Neuronal stem cell (in vitro differentiated cells): ENCODE results near the gene KCND1.
A peak's percentile ranks its signal among the peaks of the same experiment; 100 is the strongest.

Experiments used
- DNase-seq: peaks from one replicate; pipeline ENCODE4 v3.0.0-alpha.2; 2013; ENCODE audit warnings: low spot score
- H2AFZ ChIP-seq: one replicate; pipeline ENCODE4 v1.6.1; 2013; ENCODE audit warnings: mild to moderate bottlenecking, low read length, inconsistent platforms
- H2AK5ac ChIP-seq: 2 replicates; pipeline ENCODE4 v1.6.1; 2013; ENCODE audit warnings: low read depth, mild to moderate bottlenecking, inconsistent platforms, low read length, moderate library complexity, mixed read lengths
- H2BK120ac ChIP-seq: 2 replicates; pipeline ENCODE4 v1.6.1; 2013; ENCODE audit warnings: low read depth, mild to moderate bottlenecking, inconsistent platforms, low read length, moderate library complexity, mixed read lengths
- H2BK12ac ChIP-seq: one replicate; pipeline ENCODE4 v1.6.1; 2013; ENCODE audit warnings: low read length, inconsistent platforms
- H2BK15ac ChIP-seq: 2 replicates; pipeline ENCODE4 v1.6.1; 2013; ENCODE audit warnings: mild to moderate bottlenecking, low read length, inconsistent platforms, mixed read lengths
- H2BK5ac ChIP-seq: one replicate; pipeline ENCODE4 v1.6.1; 2013; ENCODE audit warnings: inconsistent platforms, mild to moderate bottlenecking, low read length, moderate library complexity
- H3K14ac ChIP-seq: one replicate; pipeline ENCODE4 v1.6.1; 2013; ENCODE audit warnings: low read length, inconsistent platforms
- H3K18ac ChIP-seq: 2 replicates; pipeline ENCODE4 v1.6.1; 2013; ENCODE audit warnings: low read length, inconsistent platforms
- H3K23ac ChIP-seq: 2 replicates; pipeline ENCODE4 v1.6.1; 2013; ENCODE audit warnings: low read depth, mild to moderate bottlenecking, mixed read lengths, low read length, inconsistent platforms; ENCODE audit not compliant: poor library complexity
- H3K27ac ChIP-seq: replicated peaks from 3 replicates; pipeline ENCODE4 v1.5.1; 2013; ENCODE audit warnings: low read length, inconsistent platforms
- H3K27me3 ChIP-seq, 3 experiments: 2 replicates each; pipeline ENCODE4 v1.6.1; 2013; ENCODE audit warnings: low read length in 3 of 3, mild to moderate bottlenecking in 2 of 3, inconsistent platforms in 1 of 3, low read depth in 1 of 3, mixed read lengths in 1 of 3, moderate library complexity in 1 of 3; ENCODE audit not compliant: control insufficient read depth in 3 of 3, insufficient read depth in 3 of 3
- H3K36me3 ChIP-seq, 2 donors: replicated peaks in 1 of 2; 2 replicates each; pipeline ENCODE4 v1.6.1; 2013; ENCODE audit warnings: low read length in 2 of 2; ENCODE audit not compliant: control insufficient read depth in 2 of 2, insufficient read depth in 2 of 2
- H3K4ac ChIP-seq: 2 replicates; pipeline ENCODE4 v1.6.1; 2013; ENCODE audit warnings: inconsistent platforms, mild to moderate bottlenecking, low read length, moderate library complexity
- H3K4me1 ChIP-seq, 2 donors: 1 replicate in 1 of 2; 2 replicates in 1 of 2; pipeline ENCODE4 v1.6.1; 2013; ENCODE audit warnings: low read length in 2 of 2, low read depth in 1 of 2; ENCODE audit not compliant: control insufficient read depth in 2 of 2, insufficient read depth in 1 of 2
- H3K4me2 ChIP-seq: one replicate; pipeline ENCODE4 v1.6.1; 2013; ENCODE audit warnings: mild to moderate bottlenecking, low read length, inconsistent platforms; ENCODE audit not compliant: insufficient read depth, poor library complexity, severe bottlenecking
- H3K4me3 ChIP-seq, 2 donors: 2 replicates each; pipeline ENCODE4 v1.5.1; 2013; ENCODE audit warnings: low read length in 2 of 2, mild to moderate bottlenecking in 2 of 2, inconsistent platforms in 1 of 2, moderate library complexity in 1 of 2
- H3K79me1 ChIP-seq: one replicate; pipeline ENCODE4 v1.6.1; 2013; ENCODE audit warnings: low read depth, mild to moderate bottlenecking, inconsistent platforms, low read length, moderate library complexity
- H3K9ac ChIP-seq: one replicate; pipeline ENCODE4 v1.6.1; 2013; ENCODE audit warnings: mild to moderate bottlenecking, low read depth, low read length, inconsistent platforms; ENCODE audit not compliant: poor library complexity
- H3K9me3 ChIP-seq, 2 donors: replicated peaks in 1 of 2; 2 replicates each; pipeline versions ENCODE3 to v1.6.1; 2013; ENCODE audit warnings: low read length in 2 of 2, mild to moderate bottlenecking in 2 of 2, inconsistent platforms in 1 of 2, low read depth in 1 of 2, mixed read lengths in 1 of 2, moderate library complexity in 1 of 2; ENCODE audit not compliant: control insufficient read depth in 2 of 2, insufficient read depth in 1 of 2
- H4K8ac ChIP-seq: one replicate; pipeline ENCODE4 v1.6.1; 2013; ENCODE audit warnings: low read depth, mild to moderate bottlenecking, inconsistent platforms, low read length, moderate library complexity
- H4K91ac ChIP-seq: one replicate; pipeline ENCODE4 v1.6.1; 2013; ENCODE audit warnings: low read length, low read depth, mild to moderate bottlenecking, inconsistent platforms; ENCODE audit not compliant: poor library complexity
- WGBS, 2 donors: extraction: QIAGEN DNeasy Blood & Tissue Kit; methylation state at CpG; one replicate each; pipeline ENCODE4 v1.1.7; 2013; ENCODE audit warnings: missing lambda C conversion rate in 2 of 2, mixed read lengths in 1 of 2; ENCODE audit not compliant: insufficient read length in 2 of 2, insufficient replicate concordance in 1 of 2; ENCODE audit errors: extremely low coverage in 2 of 2; 5-methylcytosine and 5-hydroxymethylcytosine counted together

Gene KCND1

DNA sequence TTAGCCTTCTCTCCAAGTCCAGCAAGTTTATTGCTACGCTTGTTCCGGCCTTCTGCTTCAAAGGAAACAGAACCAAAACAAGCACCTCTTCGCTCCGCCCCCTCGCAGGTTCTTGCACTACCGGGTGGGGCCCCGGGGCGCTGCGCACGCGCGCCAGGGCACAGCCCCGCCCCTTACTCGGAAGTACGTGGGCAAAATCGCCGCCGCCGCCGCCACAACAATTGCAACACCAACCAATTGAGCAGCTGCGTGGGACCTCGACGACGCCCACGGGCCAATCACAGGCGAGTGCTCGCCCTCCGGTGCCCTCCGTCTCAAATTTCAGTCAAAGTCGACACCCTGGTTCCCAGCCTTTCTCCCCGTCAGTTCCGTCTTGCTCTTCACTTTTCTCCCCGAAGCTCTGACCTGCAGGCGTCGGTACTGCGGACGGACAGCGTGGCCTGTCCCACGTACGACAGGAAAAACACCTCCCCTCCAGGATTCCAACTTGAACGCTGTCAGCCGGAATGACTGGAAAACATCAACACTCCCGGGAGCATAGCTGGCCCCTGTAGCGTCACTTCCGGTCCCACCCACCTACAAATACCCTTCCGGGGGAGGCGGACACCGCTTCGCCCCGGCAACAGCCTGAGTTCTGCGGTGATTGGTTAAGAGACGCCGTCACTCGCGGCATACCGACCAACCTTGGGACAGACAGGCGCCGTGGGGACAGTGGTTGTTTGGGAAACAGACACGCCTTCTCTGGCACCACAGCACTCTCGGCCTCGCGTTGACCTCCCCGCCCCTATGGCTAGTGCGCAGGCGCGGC lies 13.6 kb downstream of the KCND1 start:
- H3K4ac ChIP-seq, result no peak overlapping the region
- peak overlapping the region; percentile 84 for H2AFZ ChIP-seq
- H2BK12ac ChIP-seq, result no peak overlapping the region
- H2AK5ac ChIP-seq, result no peak overlapping the region
- no peak overlapping the region for H2BK5ac ChIP-seq
- peak overlapping the region; percentile 54 for H3K4me2 ChIP-seq
- H3K14ac ChIP-seq, result no peak overlapping the region
- H3K79me1 ChIP-seq, result peaks cover 7% of the 10 kb centered on the region
- no peak overlapping the region for H4K91ac ChIP-seq
- H3K4me3 ChIP-seq, result peak overlapping the region; percentile 77 to 96
- H3K23ac ChIP-seq, result peak overlapping the region; percentile 43
- no peak overlapping the region for H2BK15ac ChIP-seq
- no peaks in the 10 kb centered on the region for H3K27me3 ChIP-seq
- no peak overlapping the region for H4K8ac ChIP-seq
- no peaks in the 10 kb centered on the region for H3K9me3 ChIP-seq
- H3K27ac ChIP-seq, result peak overlapping the region; percentile 98
- peak; percentile 94 for DNase-seq
- H3K4me1 ChIP-seq, result peaks cover 1 to 4% of the 10 kb centered on the region in 2 donors
- H3K18ac ChIP-seq, result peak overlapping the region; percentile 89
- H2BK120ac ChIP-seq, result no peak overlapping the region
- H3K9ac ChIP-seq, result peak overlapping the region; percentile 86
- peaks cover 11 to 23% of the 10 kb centered on the region in 2 donors for H3K36me3 ChIP-seq
- WGBS, 2 donors, result no CpG with 5 or more reads among the region's 66 CpGs

DNA sequence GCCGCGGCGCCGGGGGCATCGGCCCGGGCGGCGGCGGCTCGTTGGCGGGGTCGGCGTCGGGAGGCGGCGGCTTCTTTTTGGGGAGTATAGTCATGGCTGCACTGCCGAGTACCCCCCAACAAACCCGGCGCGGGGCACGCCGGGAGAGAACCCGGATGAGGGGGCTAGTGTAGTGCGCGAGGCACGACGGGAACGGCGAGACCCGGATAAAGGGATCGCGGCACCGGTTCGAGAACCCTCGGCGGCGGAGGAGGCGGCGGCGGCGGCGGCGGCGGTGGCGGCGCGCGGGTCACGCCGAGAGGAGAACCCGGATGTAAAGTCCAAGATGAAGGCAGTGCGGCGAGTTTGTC lies 14.2 kb downstream of the KCND1 start, which contains the start of gene OTUD5:
OTUD5 (minus strand) TSS at position 131 of the 350 bp plus-strand sequence; CDS start at position 94, 37 bp downstream.
- H4K91ac ChIP-seq, result no peak within 1 kb of the TSS
- H2AFZ ChIP-seq, result peak within 1 kb of the TSS; percentile 84
- H3K9ac ChIP-seq, result peak within 1 kb of the TSS; percentile 96
- peak within 1 kb of the TSS; percentile 41 for H2BK12ac ChIP-seq
- H3K4me2 ChIP-seq, result peak within 1 kb of the TSS; percentile 57
- H3K4me1 ChIP-seq, result peaks cover 1 to 4% of the 10 kb centered on the region in 2 donors
- H3K4me3 ChIP-seq, result peak within 1 kb of the TSS; percentile 77 to 96
- H2BK15ac ChIP-seq, result no peak within 1 kb of the TSS
- no CpG with 5 or more reads among the region's 53 CpGs for WGBS, 2 donors
- H3K23ac ChIP-seq, result peak within 1 kb of the TSS; percentile 85
- H3K14ac ChIP-seq, result peak within 1 kb of the TSS; percentile 56
- H3K27me3 ChIP-seq, result no peaks in the 10 kb centered on the region
- H3K27ac ChIP-seq, result peak within 1 kb of the TSS; percentile 98
- peaks cover 11 to 23% of the 10 kb centered on the region in 2 donors for H3K36me3 ChIP-seq
- peak within 1 kb of the TSS; percentile 81 for H2AK5ac ChIP-seq
- no peaks in the 10 kb centered on the region for H3K9me3 ChIP-seq
- H2BK5ac ChIP-seq, result peak within 1 kb of the TSS; percentile 82
- H3K79me1 ChIP-seq, result peaks cover 7% of the 10 kb centered on the region
- no peak for DNase-seq
- H3K18ac ChIP-seq, result peak within 1 kb of the TSS; percentile 89
- H4K8ac ChIP-seq, result no peak within 1 kb of the TSS
- no peak within 1 kb of the TSS for H3K4ac ChIP-seq
- H2BK120ac ChIP-seq, result no peak within 1 kb of the TSS

- DNase-seq, result no peak
- peak overlapping the region; percentile 57 for H3K4me2 ChIP-seq
- H3K9me3 ChIP-seq, result no peaks in the 10 kb centered on the region
- H3K36me3 ChIP-seq, result peaks cover 11 to 27% of the 10 kb centered on the region in 2 donors
- peak overlapping the region; percentile 77 to 93 for H3K4me3 ChIP-seq
- H3K14ac ChIP-seq, result peak overlapping the region; percentile 56
- peak overlapping the region; percentile 81 for H2AK5ac ChIP-seq
- peak overlapping the region; percentile 85 for H3K23ac ChIP-seq
- H3K27ac ChIP-seq, result peak overlapping the region; percentile 58
- H2BK5ac ChIP-seq, result peak overlapping the region; percentile 82
- no peak overlapping the region for H2BK15ac ChIP-seq
- no peak overlapping the region for H4K91ac ChIP-seq
- peak overlapping the region; percentile 96 for H3K9ac ChIP-seq
- H3K27me3 ChIP-seq, result no peaks in the 10 kb centered on the region
- peaks cover 7% of the 10 kb centered on the region for H3K79me1 ChIP-seq
- H2BK120ac ChIP-seq, result no peak overlapping the region
- peaks cover 1 to 4% of the 10 kb centered on the region in 2 donors for H3K4me1 ChIP-seq
- peak overlapping the region; percentile 41 for H2BK12ac ChIP-seq
- no CpG with 5 or more reads among the region's 61 CpGs for WGBS, 2 donors
- peak overlapping the region; percentile 57 for H3K18ac ChIP-seq
- H2AFZ ChIP-seq, result no peak overlapping the region
- no peak overlapping the region for H4K8ac ChIP-seq
- no peak overlapping the region for H3K4ac ChIP-seq
Measured at GRCh38 chrX:48956728-48957414, 14.8 kb downstream of the KCND1 start.

- Histone ChIP-seq H3K18ac (no peak overlapping the region), H3K27ac (no peak overlapping the region), H3K4me2 (no peak overlapping the region), H3K4me1 (no peaks in the 10 kb centered on the region), H2BK12ac (no peak overlapping the region), H2BK120ac (no peak overlapping the region), H3K9ac (no peak overlapping the region), H3K79me1 (peaks cover 1% of the 10 kb centered on the region), H3K4ac (no peak overlapping the region), H2AFZ (no peak overlapping the region), H3K23ac (no peak overlapping the region), H2AK5ac (no peak overlapping the region), H2BK5ac (no peak overlapping the region), H3K4me3 (no peak overlapping the region), H3K14ac (no peak overlapping the region), H2BK15ac (no peak overlapping the region), H4K91ac (no peak overlapping the region), H3K9me3 (no peaks in the 10 kb centered on the region), H4K8ac (no peak overlapping the region), H3K27me3 (no peaks in the 10 kb centered on the region), H3K36me3 (peaks cover 2 to 17% of the 10 kb centered on the region in 2 donors)
- no CpG with 5 or more reads among the region's 1 CpG for WGBS, 2 donors
- DNase-seq, result no peak
Measured at GRCh38 chrX:48948589-48948988, 23.1 kb downstream of the KCND1 start.
